Stimulated activated memory B cell treated with anti-CD40 and anti-IgM and Interleukin-4, amounts not matched to agents 10 μg/mL and 1 μg/mL and 100 μg/mL, for 72 hours (primary cell): ENCODE results near the gene SPEN.
"Not testable (repeated sequence)": the region's sequence is repeated elsewhere in the genome, so short reads cannot be mapped to it uniquely, and the experiment has no call there.

ENCODE experiments used
- ATAC-seq: fragments of 150-1000 bp; cut with Tn5 transposase; 2 replicates; pipeline ENCODE4 v1.10.0; 2021
- H3K27ac Mint-ChIP-seq: one replicate; pipeline ENCODE4 v1.8.0; 2022; ENCODE audit warnings: mild to moderate bottlenecking, mixed read lengths
- H3K27me3 Mint-ChIP-seq: one replicate; pipeline ENCODE4 v1.8.0; 2022; ENCODE audit warnings: mixed read lengths
- H3K36me3 Mint-ChIP-seq: one replicate; pipeline ENCODE4 v1.8.0; 2022; ENCODE audit warnings: mixed read lengths
- H3K4me1 Mint-ChIP-seq: one replicate; pipeline ENCODE4 v1.8.0; 2022; ENCODE audit warnings: mixed read lengths
- H3K4me3 Mint-ChIP-seq: one replicate; pipeline ENCODE4 v1.8.0; 2022; ENCODE audit warnings: mild to moderate bottlenecking, moderate library complexity, mixed read lengths
- H3K9me3 Mint-ChIP-seq: one replicate; pipeline ENCODE4 v1.8.0; 2022; ENCODE audit warnings: mixed read lengths

Gene SPEN

GRCh38 chr1:15970911-15971310, 123.4 kb downstream of the SPEN start:
- Mint-ChIP-seq H3K36me3 (peaks cover 54% of the 10 kb centered on the region), H3K4me3 (no peak overlapping the region), H3K9me3 (no peaks in the 10 kb centered on the region), H3K4me1 (peaks cover 70% of the 10 kb centered on the region), H3K27me3 (no peaks in the 10 kb centered on the region), H3K27ac (no peak overlapping the region)
- ATAC-seq, result no peak

- no peak for ATAC-seq
- Mint-ChIP-seq H3K36me3 (peaks cover 48% of the 10 kb centered on the region), H3K9me3 (no peaks in the 10 kb centered on the region)
These were observed 124.9 kb downstream of the SPEN start for GRCh38 chr1:15972409-15972808.

GRCh38 chr1:15973772-15974171, 126.3 kb downstream of the SPEN start:
- H3K4me1 Mint-ChIP-seq, result peaks cover 52% of the 10 kb centered on the region
- peak overlapping the region; percentile 5 for H3K4me3 Mint-ChIP-seq
- no peak for ATAC-seq
- H3K27ac Mint-ChIP-seq, result peak overlapping the region; percentile 99
- no peaks in the 10 kb centered on the region for H3K9me3 Mint-ChIP-seq
- H3K27me3 Mint-ChIP-seq, result no peaks in the 10 kb centered on the region
- H3K36me3 Mint-ChIP-seq, result peaks cover 36% of the 10 kb centered on the region

More at GRCh38 chr1:15972409-15972808, 124.9 kb downstream of the SPEN start:
- Mint-ChIP-seq H3K4me1 (peaks cover 66% of the 10 kb centered on the region), H3K27me3 (no peaks in the 10 kb centered on the region), H3K4me3 (no peak overlapping the region), H3K27ac (peak overlapping the region; percentile 99)

GRCh38 chr1:15974855-15975254, 127.3 kb downstream of the SPEN start:
- peak; percentile 76 for ATAC-seq
- peak overlapping the region; percentile 99 for H3K27ac Mint-ChIP-seq
- H3K4me1 Mint-ChIP-seq, result peaks cover 51% of the 10 kb centered on the region
- peak overlapping the region; percentile 99 for H3K4me3 Mint-ChIP-seq
- H3K27me3 Mint-ChIP-seq, result no peaks in the 10 kb centered on the region
- peaks cover 30% of the 10 kb centered on the region for H3K36me3 Mint-ChIP-seq
- no peaks in the 10 kb centered on the region for H3K9me3 Mint-ChIP-seq

- Mint-ChIP-seq H3K27me3 (no peaks in the 10 kb centered on the region), H3K4me3 (peak overlapping the region; percentile 99), H3K36me3 (peaks cover 25% of the 10 kb centered on the region), H3K4me1 (peaks cover 46% of the 10 kb centered on the region), H3K9me3 (no peaks in the 10 kb centered on the region), H3K27ac (peak overlapping the region; percentile 99)
- ATAC-seq, result peak; percentile 88
These were observed 127.9 kb downstream of the SPEN start for GRCh38 chr1:15975358-15975804.

- Mint-ChIP-seq H3K27ac (peak within 1 kb of the TSS; percentile 99), H3K9me3 (no peaks in the 10 kb centered on the region), H3K36me3 (peaks cover 21% of the 10 kb centered on the region), H3K4me1 (peaks cover 41% of the 10 kb centered on the region), H3K4me3 (peak within 1 kb of the TSS; percentile 99), H3K27me3 (no peaks in the 10 kb centered on the region)
- ATAC-seq, result peak; percentile 88
These were observed 128.5 kb downstream of the SPEN start, which contains the start of gene ZBTB17 for GRCh38 chr1:15975805-15976680. ZBTB17 (minus strand) TSS chr1:15976101; CDS start chr1:15948495, 27,606 bp downstream.

GRCh38 chr1:15977947-15978346, 130.4 kb downstream of the SPEN start:
- peaks cover 33% of the 10 kb centered on the region for H3K4me1 Mint-ChIP-seq
- not testable (repeated sequence) for H3K27me3 Mint-ChIP-seq, H3K9me3 Mint-ChIP-seq, ATAC-seq, H3K36me3 Mint-ChIP-seq, H3K4me3 Mint-ChIP-seq, H3K27ac Mint-ChIP-seq

GRCh38 chr1:15981679-15982078, 134.2 kb downstream of the SPEN start:
- no peak overlapping the region for H3K27ac Mint-ChIP-seq
- no peak for ATAC-seq
- no peak overlapping the region for H3K4me3 Mint-ChIP-seq
- H3K4me1 Mint-ChIP-seq, result peaks cover 16% of the 10 kb centered on the region
- H3K9me3 Mint-ChIP-seq, result no peaks in the 10 kb centered on the region
- H3K27me3 Mint-ChIP-seq, result no peaks in the 10 kb centered on the region
- no peaks in the 10 kb centered on the region for H3K36me3 Mint-ChIP-seq

- Mint-ChIP-seq H3K27ac (no peak overlapping the region), H3K4me3 (no peak overlapping the region), H3K4me1 (peaks cover 14% of the 10 kb centered on the region), H3K36me3 (no peaks in the 10 kb centered on the region), H3K27me3 (no peaks in the 10 kb centered on the region), H3K9me3 (no peaks in the 10 kb centered on the region)
- ATAC-seq, result no peak
These were observed 135.8 kb downstream of the SPEN start for GRCh38 chr1:15983275-15983674.

GRCh38 chr1:15985611-15986297, 138.2 kb downstream of the SPEN start:
- H3K36me3 Mint-ChIP-seq, result no peaks in the 10 kb centered on the region
- peaks cover 14% of the 10 kb centered on the region for H3K4me1 Mint-ChIP-seq
- no peaks in the 10 kb centered on the region for H3K27me3 Mint-ChIP-seq
- H3K9me3 Mint-ChIP-seq, result no peaks in the 10 kb centered on the region
- no peak overlapping the region for H3K27ac Mint-ChIP-seq
- no peak for ATAC-seq
- H3K4me3 Mint-ChIP-seq, result no peak overlapping the region

- no peak for ATAC-seq
- Mint-ChIP-seq H3K36me3 (no peaks in the 10 kb centered on the region), H3K27me3 (no peaks in the 10 kb centered on the region), H3K4me1 (peaks cover 11% of the 10 kb centered on the region), H3K4me3 (no peak overlapping the region), H3K9me3 (no peaks in the 10 kb centered on the region), H3K27ac (no peak overlapping the region)
These were observed 141.6 kb downstream of the SPEN start for GRCh38 chr1:15988856-15989736.

- Mint-ChIP-seq H3K27ac (no peak overlapping the region), H3K36me3 (no peaks in the 10 kb centered on the region), H3K4me1 (peaks cover 8% of the 10 kb centered on the region), H3K4me3 (no peak overlapping the region), H3K27me3 (no peaks in the 10 kb centered on the region), H3K9me3 (no peaks in the 10 kb centered on the region)
- ATAC-seq, result no peak
These were observed 142.3 kb downstream of the SPEN start for GRCh38 chr1:15989776-15990175.
